ENCODE results near the gene BST1.

The BST1 gene

DNA sequence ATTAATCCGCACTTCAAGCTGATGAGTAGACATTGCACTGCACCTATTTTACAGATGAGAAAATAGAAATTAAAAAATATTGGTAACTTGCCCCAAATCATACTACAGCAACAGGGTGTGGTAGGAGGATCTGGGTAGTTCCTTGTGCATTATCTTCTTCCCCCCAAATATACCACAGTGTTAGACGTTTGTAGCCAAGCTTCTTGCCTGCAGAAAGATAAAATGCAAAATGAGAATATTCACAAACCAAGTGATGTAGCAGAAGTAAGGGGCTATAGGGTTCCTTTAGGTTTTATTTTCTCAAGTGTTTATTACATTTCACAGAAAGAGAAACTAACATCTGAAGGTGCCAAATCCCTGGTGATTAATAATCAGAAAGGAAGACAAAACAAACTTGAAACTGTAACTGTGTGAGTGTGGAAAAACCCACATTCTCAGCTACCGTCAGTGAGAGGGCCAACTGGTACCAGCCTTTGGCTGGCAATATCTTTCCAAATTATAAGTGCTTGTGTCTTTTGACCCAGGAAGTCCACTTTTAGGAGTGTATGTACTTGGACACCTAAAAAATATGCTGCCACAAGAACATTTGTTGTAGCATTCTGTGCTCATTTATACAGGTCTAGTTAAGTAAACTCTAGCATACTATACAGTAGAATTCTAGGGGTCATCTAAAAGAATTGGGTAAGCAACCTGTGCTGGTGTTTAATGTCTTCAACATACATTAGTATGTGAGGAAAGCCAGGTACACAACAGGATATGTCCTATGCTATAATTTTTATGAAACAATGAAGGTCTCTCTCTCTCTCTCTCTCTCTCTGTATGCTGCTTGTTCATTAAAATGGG, 68.6 kb downstream of the BST1 start:
- peak; percentile 79 for FAIRE-seq

DNA sequence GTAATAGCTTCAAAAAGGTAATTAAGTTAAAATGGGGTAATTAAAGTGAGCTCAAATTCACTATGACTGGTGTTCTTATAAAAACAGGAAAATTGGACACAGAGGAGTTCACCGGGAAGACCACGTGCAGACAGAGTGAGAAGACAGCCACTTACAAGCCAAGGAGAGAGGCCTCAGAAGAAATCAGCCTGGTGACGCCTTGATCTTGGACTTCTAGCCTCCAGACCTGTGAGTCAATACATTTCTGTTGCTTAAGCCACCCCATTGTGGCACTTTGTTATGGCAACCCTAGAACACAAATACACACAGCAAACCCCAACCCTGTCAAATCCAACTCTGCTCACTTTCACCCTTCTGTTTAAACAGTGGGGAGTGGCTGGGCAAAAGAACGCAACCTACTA, 71.2 kb downstream of the BST1 start:
- DNase-seq (ENCODE audit: extremely low spot score, insufficient read length, low read depth) (no peak), FAIRE-seq (peak; percentile 5)

More for the DNA sequence above, 68.6 kb downstream of the BST1 start:
- no peak for DNase-seq (ENCODE audit: extremely low spot score, insufficient read length, low read depth)

- FAIRE-seq (peak; percentile 83), DNase-seq (ENCODE audit: extremely low spot score, insufficient read length, low read depth) (no peak)
Measured at GRCh38 chr4:15776871-15777648, 74.2 kb downstream of the BST1 start.

DNA sequence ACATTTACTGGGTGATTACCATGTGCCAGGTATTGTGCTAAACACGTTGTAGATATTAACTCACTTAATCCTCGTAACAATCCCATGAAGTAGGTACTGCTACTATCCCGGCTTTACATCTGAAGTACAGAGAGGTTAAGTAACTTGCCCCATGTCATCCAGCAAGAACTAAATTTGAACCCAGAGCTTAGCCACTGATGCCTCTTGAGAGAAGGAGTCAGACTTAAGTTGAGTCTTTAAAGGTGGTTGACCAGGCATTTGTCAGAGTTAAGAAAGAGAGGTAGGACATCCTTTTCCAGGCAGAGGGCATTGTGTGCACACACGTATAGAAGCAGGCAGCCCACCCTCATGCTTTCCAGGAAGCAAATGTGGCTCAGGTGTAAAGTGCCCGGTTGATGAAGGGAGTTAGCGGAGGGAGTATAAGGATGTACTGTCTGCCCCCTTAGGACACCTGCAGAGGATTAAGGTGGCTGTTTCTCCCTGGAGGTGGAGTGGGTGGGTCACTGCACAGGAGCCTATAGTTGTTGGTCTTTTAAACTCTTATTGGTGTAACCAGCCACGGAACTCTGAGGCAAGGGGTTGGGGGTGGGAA, 74.9 kb downstream of the BST1 start:
- FAIRE-seq (no peak), DNase-seq (ENCODE audit: extremely low spot score, insufficient read length, low read depth) (no peak)

DNA sequence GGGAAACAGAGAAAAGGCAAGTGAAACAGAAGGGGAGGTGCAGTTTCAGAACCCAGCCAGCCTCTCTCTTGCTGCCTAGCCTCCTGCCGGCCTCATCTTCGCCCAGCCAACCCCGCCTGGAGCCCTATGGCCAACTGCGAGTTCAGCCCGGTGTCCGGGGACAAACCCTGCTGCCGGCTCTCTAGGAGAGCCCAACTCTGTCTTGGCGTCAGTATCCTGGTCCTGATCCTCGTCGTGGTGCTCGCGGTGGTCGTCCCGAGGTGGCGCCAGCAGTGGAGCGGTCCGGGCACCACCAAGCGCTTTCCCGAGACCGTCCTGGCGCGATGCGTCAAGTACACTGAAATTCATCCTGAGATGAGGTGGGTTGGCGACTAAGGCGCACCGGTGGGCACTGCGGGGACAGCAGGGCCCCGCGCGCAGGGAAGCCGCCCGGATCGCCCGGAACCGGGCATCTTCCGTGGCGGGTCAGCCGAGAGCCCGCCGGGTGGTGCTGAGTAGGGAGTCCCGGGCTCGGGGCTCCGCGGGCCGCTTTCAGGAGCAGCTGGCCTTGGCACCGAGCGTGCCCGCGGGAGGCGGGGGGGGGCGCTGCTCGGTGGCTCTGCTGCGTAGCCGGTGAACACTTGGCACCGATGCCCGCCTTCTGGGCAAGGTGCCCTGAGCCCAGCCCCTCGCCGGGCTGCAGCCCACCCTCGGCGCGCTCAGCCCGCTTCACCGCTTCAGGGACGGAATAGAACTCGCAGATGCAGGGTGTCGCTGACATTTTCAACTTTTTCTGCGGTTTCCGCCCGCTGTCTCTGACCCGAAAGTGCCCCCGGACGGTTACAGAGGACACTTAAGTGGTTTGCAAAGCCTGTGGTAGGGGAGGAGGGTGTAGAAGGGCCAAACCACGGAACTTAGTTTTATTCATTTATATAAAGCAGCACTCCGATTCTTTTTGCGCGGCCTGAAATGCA, 75.7 kb downstream of the BST1 start, which contains the start of gene CD38:
CD38 (plus strand) TSS at position 40 of the 953 bp plus-strand sequence; CDS start at position 127, 87 bp downstream.
- no peak for DNase-seq (ENCODE audit: extremely low spot score, insufficient read length, low read depth)
- FAIRE-seq = peak; percentile 98

- FAIRE-seq = no peak
Measured at GRCh38 chr4:15779306-15779705, 76.4 kb downstream of the BST1 start.

DNA sequence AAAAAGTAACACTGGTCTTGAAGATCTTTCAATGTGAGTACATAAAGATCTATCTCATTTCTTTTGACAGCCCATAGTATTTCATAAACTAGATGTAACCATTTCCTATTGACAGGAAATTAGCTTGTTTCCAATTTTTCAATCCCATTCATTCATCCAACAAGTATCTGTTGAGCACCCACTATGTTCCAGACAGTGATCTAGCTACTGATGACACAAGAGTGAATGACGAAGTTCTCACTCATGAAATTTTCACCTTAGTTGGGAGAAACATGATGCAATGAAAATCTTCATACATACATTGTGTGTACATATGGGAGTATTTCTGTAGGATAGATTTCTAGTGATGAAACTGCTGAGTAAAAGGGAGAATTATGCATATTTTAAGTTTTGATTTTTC, 76.9 kb downstream of the BST1 start:
- FAIRE-seq = peak; percentile 45

More at GRCh38 chr4:15779306-15779705, 76.4 kb downstream of the BST1 start:
- no peak for DNase-seq (ENCODE audit: extremely low spot score, insufficient read length, low read depth)

DNA sequence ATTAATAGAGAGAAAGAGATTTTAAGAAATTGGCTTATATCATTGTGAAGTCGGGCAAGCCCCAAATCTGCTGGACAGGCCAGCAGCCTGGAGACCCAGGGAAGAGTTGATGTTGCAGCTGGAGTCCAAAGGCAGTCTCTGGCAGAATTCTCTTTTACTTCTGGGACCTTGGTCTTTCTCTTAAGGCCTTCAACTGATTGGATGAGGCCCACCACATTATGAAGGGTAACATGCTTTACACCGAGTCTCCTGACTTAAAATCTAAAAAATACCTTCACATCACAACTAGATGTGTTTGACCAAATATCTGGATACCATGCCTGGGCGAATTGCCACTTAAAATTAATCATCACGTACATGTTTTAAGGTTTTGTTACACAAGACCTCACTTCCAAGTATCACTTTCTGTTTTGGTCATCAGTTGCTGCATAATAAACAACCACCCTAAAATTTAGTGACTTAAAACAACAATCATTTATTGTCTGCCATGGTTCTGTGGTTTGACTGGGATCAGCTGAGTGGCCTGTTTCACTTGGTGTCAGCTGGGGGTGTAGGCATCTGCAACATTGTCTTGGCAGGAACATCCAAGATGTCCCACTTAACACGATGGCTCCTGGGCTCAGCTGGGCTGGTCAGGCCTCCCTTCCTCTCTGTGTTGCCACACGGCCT, 78.7 kb downstream of the BST1 start:
- DNase-seq (ENCODE audit: extremely low spot score, insufficient read length, low read depth) (no peak), FAIRE-seq (peak; percentile 81)

More for the DNA sequence above, 76.9 kb downstream of the BST1 start:
- no peak for DNase-seq (ENCODE audit: extremely low spot score, insufficient read length, low read depth)

Data from GM18507 (cell line).